IPS DF 6.9 (cell line): ENCODE data around the gene CENPM.

Experiments used
- DNase-seq: peaks from one replicate; pipeline ENCODE4 v3.0.0-alpha.2; 2013; ENCODE audit warnings: low read depth, low spot score
- H3K27ac ChIP-seq: one replicate; pipeline ENCODE4 v1.5.1; 2013; ENCODE audit warnings: low read length, control low read depth
- H3K27me3 ChIP-seq: 2 replicates; pipeline ENCODE4 v1.6.1; 2013; ENCODE audit warnings: mild to moderate bottlenecking, low read length; ENCODE audit not compliant: control insufficient read depth, insufficient read depth
- H3K36me3 ChIP-seq: 2 replicates; pipeline ENCODE4 v1.6.1; 2013; ENCODE audit warnings: low read length; ENCODE audit not compliant: control insufficient read depth, insufficient read depth
- H3K4me1 ChIP-seq: 2 replicates; pipeline ENCODE4 v1.6.1; 2013; ENCODE audit warnings: low read length; ENCODE audit not compliant: control insufficient read depth, insufficient read depth
- H3K4me3 ChIP-seq: 2 replicates; pipeline ENCODE4 v1.5.1; 2013; ENCODE audit warnings: mild to moderate bottlenecking, low read length
- H3K9me3 ChIP-seq: 2 replicates; pipeline ENCODE4 v1.6.1; 2013; ENCODE audit warnings: low read length, inconsistent platforms; ENCODE audit not compliant: control insufficient read depth, insufficient read depth
- WGBS: extraction: QIAGEN DNeasy Blood & Tissue Kit; methylation state at CpG from one replicate; pipeline ENCODE4 v1.1.7; 2013; ENCODE audit warnings: mixed read lengths, missing lambda C conversion rate; ENCODE audit not compliant: insufficient read length, insufficient coverage; 5-methylcytosine and 5-hydroxymethylcytosine counted together

CENPM gene

GRCh38 chr22:41978732-41979131 lies 31.8 kb upstream of the CENPM start:
- H3K9me3 ChIP-seq = no peaks in the 10 kb centered on the region
- peaks cover 16% of the 10 kb centered on the region for H3K27me3 ChIP-seq
- no peak overlapping the region for H3K27ac ChIP-seq
- WGBS = no CpG with 5 or more reads among the region's 1 CpG
- H3K4me3 ChIP-seq = no peak overlapping the region
- no peak for DNase-seq
- peaks cover 5% of the 10 kb centered on the region; the same call in 1 of the 2 replicates for H3K4me1 ChIP-seq
- peaks cover 4% of the 10 kb centered on the region; the same call in 1 of the 2 replicates for H3K36me3 ChIP-seq

- H3K9me3 ChIP-seq = no peaks in the 10 kb centered on the region
- H3K27ac ChIP-seq = no peak overlapping the region
- H3K36me3 ChIP-seq = peaks cover 4% of the 10 kb centered on the region; the same call in 1 of the 2 replicates
- peaks cover 5% of the 10 kb centered on the region; the same call in 1 of the 2 replicates for H3K4me1 ChIP-seq
- peak overlapping the region; percentile 39; the same call in 1 of the 2 replicates for H3K4me3 ChIP-seq
- H3K27me3 ChIP-seq = peaks cover 16% of the 10 kb centered on the region
- WGBS = no CpG with 5 or more reads among the region's 46 CpGs
- DNase-seq = no peak
These were observed 30.1 kb upstream of the CENPM start for GRCh38 chr22:41976961-41977566.

- DNase-seq = no peak
- no peaks in the 10 kb centered on the region for H3K9me3 ChIP-seq
- peaks cover 5% of the 10 kb centered on the region; the same call in 1 of the 2 replicates for H3K4me1 ChIP-seq
- peak overlapping the region; percentile 39; the same call in 1 of the 2 replicates for H3K4me3 ChIP-seq
- no peak overlapping the region for H3K27ac ChIP-seq
- no peaks in the 10 kb centered on the region; the same call in 1 of the 2 replicates for H3K36me3 ChIP-seq
- no CpG with 5 or more reads among the region's 72 CpGs for WGBS
- H3K27me3 ChIP-seq = peaks cover 16% of the 10 kb centered on the region
These were observed 29.3 kb upstream of the CENPM start for GRCh38 chr22:41976070-41976901.

- Histone ChIP-seq H3K27ac (no peak overlapping the region), H3K4me1 (peaks cover 5% of the 10 kb centered on the region; the same call in 1 of the 2 replicates), H3K27me3 (peaks cover 16% of the 10 kb centered on the region), H3K4me3 (no peak overlapping the region), H3K36me3 (no peaks in the 10 kb centered on the region), H3K9me3 (no peaks in the 10 kb centered on the region)
- no CpG with 5 or more reads among the region's 12 CpGs for WGBS
- DNase-seq = no peak
These were observed 28.5 kb upstream of the CENPM start for GRCh38 chr22:41975299-41976069.

GRCh38 chr22:41974691-41975290 lies 27.8 kb upstream of the CENPM start:
- no CpG with 5 or more reads among the region's 10 CpGs for WGBS
- H3K4me1 ChIP-seq = peaks cover 5% of the 10 kb centered on the region; the same call in 1 of the 2 replicates
- peaks cover 16% of the 10 kb centered on the region for H3K27me3 ChIP-seq
- no peak overlapping the region for H3K4me3 ChIP-seq
- no peak overlapping the region for H3K27ac ChIP-seq
- no peaks in the 10 kb centered on the region for H3K9me3 ChIP-seq
- DNase-seq = no peak
- no peaks in the 10 kb centered on the region for H3K36me3 ChIP-seq

- Histone ChIP-seq H3K36me3 (no peaks in the 10 kb centered on the region), H3K9me3 (no peaks in the 10 kb centered on the region), H3K27me3 (peaks cover 15% of the 10 kb centered on the region), H3K4me3 (no peak overlapping the region), H3K27ac (no peak overlapping the region), H3K4me1 (peaks cover 2% of the 10 kb centered on the region; the same call in 1 of the 2 replicates)
- no CpG with 5 or more reads among the region's 11 CpGs for WGBS
- DNase-seq = no peak
These were observed 24.5 kb upstream of the CENPM start for GRCh38 chr22:41971431-41971830.

- DNase-seq = no peak
- WGBS = no CpG with 5 or more reads among the region's 2 CpGs
- H3K9me3 ChIP-seq = no peaks in the 10 kb centered on the region
- peaks cover 8% of the 10 kb centered on the region for H3K27me3 ChIP-seq
- H3K4me3 ChIP-seq = no peak overlapping the region
- H3K4me1 ChIP-seq = peaks cover 2% of the 10 kb centered on the region; the same call in 1 of the 2 replicates
- no peak overlapping the region for H3K27ac ChIP-seq
- H3K36me3 ChIP-seq = no peaks in the 10 kb centered on the region
These were observed 23.6 kb upstream of the CENPM start for GRCh38 chr22:41970601-41971000.

- Histone ChIP-seq H3K27me3 (no peaks in the 10 kb centered on the region), H3K4me3 (no peak within 1 kb of the TSS), H3K9me3 (no peaks in the 10 kb centered on the region), H3K27ac (no peak within 1 kb of the TSS), H3K36me3 (no peaks in the 10 kb centered on the region), H3K4me1 (peaks cover 2% of the 10 kb centered on the region; the same call in 1 of the 2 replicates)
- WGBS = no CpG with 5 or more reads among the region's 8 CpGs
- DNase-seq = no peak
These were observed 22.2 kb upstream of the CENPM start, which contains the start of gene SEPTIN3 for GRCh38 chr22:41969110-41969646. Gene SEPTIN3, plus strand, starts transcription at chr22:41969443. Its CDS starts 2,050 bp downstream, at chr22:41971493.

GRCh38 chr22:41968601-41969000 lies 21.6 kb upstream of the CENPM start:
- WGBS = no CpG with 5 or more reads among the region's 9 CpGs
- peaks cover 3% of the 10 kb centered on the region for H3K4me1 ChIP-seq
- no peak overlapping the region for H3K4me3 ChIP-seq
- no peaks in the 10 kb centered on the region for H3K36me3 ChIP-seq
- H3K27ac ChIP-seq = no peak overlapping the region
- H3K27me3 ChIP-seq = no peaks in the 10 kb centered on the region
- DNase-seq = no peak
- no peaks in the 10 kb centered on the region for H3K9me3 ChIP-seq
